GM12878 (cell line): ENCODE data around the gene UBE3B. TPM values are rescaled to one million over a fixed set of nuclear protein-coding genes. Genes with fewer than 3 reads are reported as not detected.
"Not testable (repeated sequence)": the region's sequence is repeated elsewhere in the genome, so short reads cannot be mapped to it uniquely, and the experiment has no call there.

Experiments
- ATAC-seq: fragments of 200-7000 bp; cut with Tn5 transposase; 3 replicates; pipeline ENCODE4 v1.9.1; 2020; ENCODE audit warnings: mild to moderate bottlenecking, moderate library complexity
- BruUV-seq: library from RNA; stranded (reverse); fragments of 400-500 nt; replicated peaks from 2 replicates; lab custom pipeline; 2021; lab: Mats Ljungman, UMichigan
- CTCF ChIA-PET: fragments of 300-600 bp; sonication (Branson Sonifier 250); formaldehyde crosslinking; extraction: SDS; loops from one replicate; lab custom pipeline; 2021; ENCODE audit warnings: inconsistent platforms; lab: Yijun Ruan, JAX
- POLR2A ChIA-PET: fragments of 350-600 bp; formaldehyde crosslinking; extraction: SDS; loops from one replicate; lab custom pipeline; 2021; ENCODE audit warnings: inconsistent platforms; lab: Charles Lee
- RAD21 ChIA-PET: fragments of 300-600 bp; sonication (Branson Sonifier 250); formaldehyde crosslinking; loops from one replicate; lab custom pipeline; 2023; ENCODE audit warnings: antibody characterized with exemption; ENCODE audit not compliant: unreplicated experiment; lab: Charles Lee
- SMC1A ChIA-PET: fragments of 300-600 bp; sonication (Branson Sonifier 250); formaldehyde crosslinking; loops from one replicate; lab custom pipeline; 2023; ENCODE audit not compliant: unreplicated experiment, uncharacterized antibody; lab: Charles Lee
- DNase-seq: peaks from one replicate; pipeline ENCODE4 v3.0.0-alpha.2; 2011; ENCODE audit warnings: low read depth, low spot score
- FAIRE-seq: peaks from 3 replicates; lab custom pipeline; 2011; peaks lifted over from hg19 to GRCh38; lab: Jason Lieb, UNC
- H2AFZ ChIP-seq: 2 replicates; pipeline ENCODE4 v1.6.0; 2011; ENCODE audit warnings: low read depth, low read length, control low read depth; ENCODE audit not compliant: control insufficient read depth
- H3K27ac ChIP-seq: 2 replicates; pipeline ENCODE4 v1.5.1; 2011; ENCODE audit warnings: control low read depth; ENCODE audit not compliant: control insufficient read depth, insufficient read depth
- H3K27me3 ChIP-seq, 2 experiments: replicated peaks in 1 of 2; 2 replicates each; pipeline versions ENCODE4 v1.6.0 to v1.6.1; 2011; ENCODE audit warnings: low read length in 1 of 2; ENCODE audit not compliant: control insufficient read depth in 2 of 2, insufficient read depth in 2 of 2
- H3K36me3 ChIP-seq, 2 experiments: 2 replicates each; pipeline ENCODE4 v1.5.1; 2011; ENCODE audit warnings: low read length in 1 of 2; ENCODE audit not compliant: control insufficient read depth in 2 of 2, insufficient read depth in 2 of 2
- H3K4me1 ChIP-seq: 2 replicates; pipeline ENCODE4 v1.6.1; 2011; ENCODE audit warnings: mild to moderate bottlenecking, low read length, moderate library complexity, mixed read lengths; ENCODE audit not compliant: control insufficient read depth, insufficient read depth
- H3K4me2 ChIP-seq: 2 replicates; pipeline ENCODE4 v1.6.0; 2011; ENCODE audit warnings: control low read depth; ENCODE audit not compliant: control insufficient read depth, insufficient read depth
- H3K4me3 ChIP-seq: fragments of 200-600 bp; sonication (generic); 2 replicates; pipeline ENCODE4 v1.5.1; 2016
- H3K79me2 ChIP-seq: 2 replicates; pipeline ENCODE4 v1.6.0; 2011; ENCODE audit warnings: low read length; ENCODE audit not compliant: control insufficient read depth, insufficient read depth
- H3K9ac ChIP-seq: 2 replicates; pipeline ENCODE4 v1.8.0; 2011; ENCODE audit warnings: low read length, control low read depth, mixed read lengths; ENCODE audit not compliant: control insufficient read depth, insufficient read depth
- H3K9me3 ChIP-seq: replicated peaks from 3 replicates; pipeline ENCODE4 v1.5.1; 2011; ENCODE audit warnings: mild to moderate bottlenecking, low read length; ENCODE audit not compliant: control insufficient read depth, insufficient read depth
- H4K20me1 ChIP-seq: 2 replicates; pipeline ENCODE4 v1.6.0; 2011; ENCODE audit not compliant: control insufficient read depth, insufficient read depth
- CTCF ChIP-seq, 3 experiments: IDR thresholded peaks in 2 of 3; conservative IDR thresholded peaks in 1 of 3; 2 replicates each; pipeline ENCODE4 v1.5.1; 2011; ENCODE audit warnings: low read depth in 3 of 3, low read length in 3 of 3, mild to moderate bottlenecking in 3 of 3, control low read depth in 2 of 3, moderate library complexity in 2 of 3, inconsistent platforms in 1 of 3, mixed read lengths in 1 of 3; ENCODE audit not compliant: control insufficient read depth in 2 of 3, insufficient read depth in 1 of 3; ENCODE audit errors: extremely low read depth in 1 of 3
- FOS ChIP-seq: IDR thresholded peaks from 3 replicates; pipeline ENCODE4 v1.6.1; 2011; ENCODE audit warnings: borderline replicate concordance; ENCODE audit not compliant: insufficient read length; ENCODE audit errors: extremely low read depth
- RAD21 ChIP-seq: IDR thresholded peaks from 2 replicates; pipeline ENCODE4 v1.6.1; 2011; ENCODE audit warnings: mild to moderate bottlenecking, low read depth, low read length, moderate library complexity; ENCODE audit not compliant: insufficient read depth
- SMC3 ChIP-seq: IDR thresholded peaks from 2 replicates; pipeline ENCODE4 v1.6.1; 2011; ENCODE audit warnings: low read length, improper control_type of control experiment, borderline replicate concordance
- WGBS: methylation state at CpG from one replicate; pipeline ENCODE4 v1.1.6; 2016; ENCODE audit warnings: low lambda C conversion rate; ENCODE audit not compliant: insufficient replicate concordance, insufficient coverage; ENCODE audit errors: missing lambda C conversion rate; 5-methylcytosine and 5-hydroxymethylcytosine counted together
- in situ Hi-C: fragments of 300-500 bp; cut with MboI; formaldehyde crosslinking; loops from 9 replicates; pipeline ENCODE4 v1.14.3; 2018; ENCODE audit warnings: mixed read lengths
- intact Hi-C: fragments of 100-400 bp; cut with micrococcal nuclease; formaldehyde crosslinking; loops from one replicate; pipeline ENCODE4 v1.14.2; 2022; ENCODE audit not compliant: unreplicated experiment
- polyA plus RNA-seq, 11 experiments: library from polyadenylated mRNA; depleted of rRNA in 4 of 11; unstranded in 6 of 11; stranded (reverse) in 5 of 11; fragments of >200 nt; fragmentation: Nextera tagmentation in 4 of 11; fragmentation: Illumina TruSeq in 1 of 11; extraction: Ambion mirVana in 4 of 11; extraction: Trizol in 1 of 11; gene quantifications; 1 replicate in 1 of 11; 2 replicates in 10 of 11; pipeline versions ENCODE4 v1.2.1 to v1.2.3, GENCODE V29; 2011 to 2016; ENCODE audit warnings: inconsistent platforms in 2 of 11, missing spikeins in 2 of 11, low read depth in 1 of 11
- total RNA-seq, 4 experiments: library from RNA; depleted of rRNA in 3 of 4; stranded (reverse); fragments of >200 nt in 3 of 4; fragmentation: Illumina TruSeq in 1 of 4; extraction: Trizol in 1 of 4; gene quantifications; 2 replicates each; pipeline versions ENCODE4 v1.2.1 to v1.2.3, GENCODE V29; 2013 to 2021

The UBE3B gene
- total and polyA plus RNA-seq, 10 of the 15 experiments (the other 5 are each of a cell fraction or from before 2014, with no cell fraction given) = 7.4 to 25.3 (median 17.1) TPM

- Histone ChIP-seq H3K4me1 (no peaks in the 10 kb centered on the region; the same call in 1 of the 2 replicates), H3K27ac (no peak overlapping the region), H3K79me2 (no peaks in the 10 kb centered on the region), H3K4me3 (no peak overlapping the region), H3K36me3 (no peaks in the 10 kb centered on the region), H3K9ac (no peak overlapping the region), H4K20me1 (no peaks in the 10 kb centered on the region), H3K4me2 (no peak overlapping the region), H3K9me3 (no peaks in the 10 kb centered on the region), H2AFZ (no peak overlapping the region), H3K27me3 (no peaks in the 10 kb centered on the region)
- intact Hi-C loops = no loop called here
- in situ Hi-C loops = no loop called here
- TF ChIP-seq SMC3 (peak; percentile 57; the same call in 1 of the 2 replicates), RAD21 (peak; percentile 57), CTCF (IDR thresholded peaks at IDR 0.05 in 2 of 3, conservative IDR thresholded peaks at IDR 0.05 in 1 of 3; ENCODE audit: control insufficient read depth in 2 of 3, extremely low read depth in 1 of 3, insufficient read depth in 1 of 3, low read depth in 3 of 3, low read length in 3 of 3) (peak; percentile 92 to 99 (median 98)), FOS (no peak)
- DNase-seq (no peak), FAIRE-seq (peak; percentile 54), ATAC-seq (peak; percentile 95)
- ChIA-PET RAD21 (interaction anchor here (1.0 kb wide), 2 partner anchors 343 to 347 kb away, joined by 3 to 5 read pairs; no protein-coding TSS in a partner anchor), CTCF (interaction anchor here (0.5 to 2.5 kb wide), 20 partner anchors 9 to 1759 kb away, joined by 3 to 6 read pairs (median 4); partner anchors contain the start of gene MVK), POLR2A (no interaction called here), SMC1A (interaction anchor here (0.7 kb wide), 2 partner anchors 35 to 96 kb away, joined by 3 read pairs; no protein-coding TSS in a partner anchor)
- no TSS peak for BruUV-seq
- WGBS = 21% methylated on average over 8 of the region's 8 CpGs
Observed at GRCh38 chr12:109428037-109428629, 49.3 kb upstream of the UBE3B start.

- ChIA-PET RAD21 (interaction anchor here (0.6 kb wide), 1 partner anchor 355 kb away, joined by 3 read pairs; no protein-coding TSS in a partner anchor), CTCF (interaction anchor here (0.5 to 1.8 kb wide), 10 partner anchors 8 to 1759 kb away, joined by 3 to 6 read pairs (median 4); no protein-coding TSS in a partner anchor), SMC1A (interaction anchor here (0.7 to 0.9 kb wide), 2 partner anchors 72 to 95 kb away, joined by 3 read pairs; no protein-coding TSS in a partner anchor)
- ATAC-seq, H3K27ac ChIP-seq, FAIRE-seq, H3K79me2 ChIP-seq, H3K4me2 ChIP-seq, H3K4me3 ChIP-seq, intact Hi-C loops, H3K9me3 ChIP-seq, H3K4me1 ChIP-seq, H3K27me3 ChIP-seq, DNase-seq, H3K9ac ChIP-seq, H4K20me1 ChIP-seq, in situ Hi-C loops, H2AFZ ChIP-seq, BruUV-seq, POLR2A ChIA-PET, H3K36me3 ChIP-seq: not testable (repeated sequence)
- 33% methylated on average over 3 of the region's 3 CpGs for WGBS
Observed at GRCh38 chr12:109428804-109429203, 48.6 kb upstream of the UBE3B start.
